ENCODE results near the gene TMCO5A.

Gene TMCO5A

DNA sequence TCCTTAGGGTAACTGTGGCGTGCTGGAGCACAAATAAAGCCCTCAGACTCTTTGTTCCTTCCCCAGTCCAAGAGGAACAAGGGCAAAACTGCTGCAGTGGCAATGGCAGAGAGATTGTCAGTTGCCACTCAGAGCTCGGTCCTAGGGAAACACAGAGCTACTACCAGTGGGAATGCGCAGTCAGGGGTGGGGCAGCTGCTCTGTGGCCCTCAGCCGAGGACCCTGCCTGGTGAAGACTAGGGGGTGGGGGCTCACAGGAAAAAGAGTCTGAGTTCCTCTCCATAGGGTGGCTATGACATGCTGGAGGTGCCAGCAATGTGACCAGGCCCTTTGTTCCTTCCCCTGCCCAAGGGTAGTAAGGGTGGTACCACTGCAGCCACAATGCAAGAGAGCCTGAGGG lies 43.8 kb downstream of the TMCO5A start:
- DNase-seq = no peak

- DNase-seq = no peak
Observed at GRCh38 chr15:37979671-37980409, 45.4 kb downstream of the TMCO5A start.

- DNase-seq = no peak
Observed at GRCh38 chr15:37981201-37981600, 46.8 kb downstream of the TMCO5A start.

- no peak for DNase-seq
Observed at GRCh38 chr15:37981775-37982174, 47.3 kb downstream of the TMCO5A start.

GRCh38 chr15:37984368-37984767 lies 49.9 kb downstream of the TMCO5A start:
- no peak for DNase-seq

- DNase-seq = no peak
Observed at GRCh38 chr15:37995461-37996347, 61.3 kb downstream of the TMCO5A start.

All from cortex of kidney (tissue), 1 donor.